Stimulated activated CD4-positive, alpha-beta T cell treated with anti-CD3 and anti-CD28 coated beads, Interleukin-15, amount 100 ng/mL, for 24 hours (primary cell): ENCODE results near the gene PCK1.

Experiments
- DNase-seq: peaks from one replicate; pipeline ENCODE4 v3.0.0-alpha.2; 2020

PCK1 gene

GRCh38 chr20:57608516-57608915, 47.6 kb downstream of the PCK1 start:
- DNase-seq: no peak

DNA sequence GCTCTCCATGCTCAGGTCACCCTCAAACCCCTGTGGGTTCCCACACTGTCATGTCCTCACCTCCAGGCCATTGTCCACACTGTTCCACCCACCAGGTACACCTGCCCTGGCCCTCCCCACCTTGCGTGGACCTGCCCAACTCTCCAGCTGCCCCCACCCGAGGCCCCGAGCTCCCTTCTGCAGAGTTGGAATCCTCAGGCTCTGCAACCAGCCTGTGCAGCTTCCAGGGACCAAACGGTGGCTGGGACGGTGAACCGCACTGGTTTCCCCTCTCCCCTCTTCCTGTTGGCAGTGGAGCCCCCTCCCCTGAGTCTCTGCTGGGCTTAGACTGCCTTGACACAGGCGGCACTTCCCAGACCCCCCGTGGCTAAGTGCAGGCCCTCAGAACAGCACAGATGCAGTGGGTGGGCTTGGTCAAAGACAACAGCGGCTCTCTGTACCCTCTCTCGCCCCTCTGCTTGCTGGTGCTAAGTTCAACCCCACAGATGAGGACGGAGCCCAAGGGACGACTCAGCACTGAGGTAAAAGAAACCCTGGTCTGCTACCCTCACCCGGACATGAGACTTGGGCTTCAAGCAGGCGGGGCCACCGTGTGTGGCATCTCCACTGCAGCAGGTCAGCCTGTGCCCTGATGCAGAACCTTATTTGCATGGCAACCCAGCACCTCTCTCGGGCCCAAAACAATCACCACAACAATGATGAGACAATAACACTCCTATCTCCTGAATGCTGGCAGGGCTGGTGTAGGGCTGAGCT, 48.4 kb downstream of the PCK1 start:
- no peak for DNase-seq

GRCh38 chr20:57609842-57610167, 48.9 kb downstream of the PCK1 start:
- DNase-seq: no peak

- DNase-seq: no peak
Observed at GRCh38 chr20:57610261-57610952, 49.5 kb downstream of the PCK1 start.

- DNase-seq: no peak
Observed at GRCh38 chr20:57611586-57612311, 50.8 kb downstream of the PCK1 start.

- DNase-seq: no peak
Observed at GRCh38 chr20:57612436-57612835, 51.5 kb downstream of the PCK1 start.

- no peak for DNase-seq
Observed at GRCh38 chr20:57612916-57613315, 52.0 kb downstream of the PCK1 start.

DNA sequence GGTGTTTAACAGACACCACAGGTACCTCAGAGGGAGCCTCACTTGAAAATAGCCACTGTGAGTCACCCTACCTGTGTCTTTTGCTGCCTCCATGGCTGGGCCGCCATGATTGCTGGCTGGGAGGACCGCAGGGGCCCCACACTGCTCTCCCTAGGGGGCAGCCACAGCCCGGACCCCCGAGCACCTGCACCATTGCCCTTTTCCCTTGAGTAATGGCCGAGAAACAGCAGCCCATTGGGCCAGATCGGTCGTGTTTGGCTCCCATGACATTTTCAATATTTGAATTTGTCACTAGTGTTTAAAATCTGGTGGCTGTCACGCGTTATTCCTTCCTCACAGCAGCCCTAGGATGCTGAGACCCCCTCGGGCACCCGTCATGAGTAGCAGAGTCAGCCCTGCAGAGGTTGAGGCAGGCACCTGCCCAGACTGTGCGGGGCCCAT, 52.6 kb downstream of the PCK1 start:
- no peak for DNase-seq

DNA sequence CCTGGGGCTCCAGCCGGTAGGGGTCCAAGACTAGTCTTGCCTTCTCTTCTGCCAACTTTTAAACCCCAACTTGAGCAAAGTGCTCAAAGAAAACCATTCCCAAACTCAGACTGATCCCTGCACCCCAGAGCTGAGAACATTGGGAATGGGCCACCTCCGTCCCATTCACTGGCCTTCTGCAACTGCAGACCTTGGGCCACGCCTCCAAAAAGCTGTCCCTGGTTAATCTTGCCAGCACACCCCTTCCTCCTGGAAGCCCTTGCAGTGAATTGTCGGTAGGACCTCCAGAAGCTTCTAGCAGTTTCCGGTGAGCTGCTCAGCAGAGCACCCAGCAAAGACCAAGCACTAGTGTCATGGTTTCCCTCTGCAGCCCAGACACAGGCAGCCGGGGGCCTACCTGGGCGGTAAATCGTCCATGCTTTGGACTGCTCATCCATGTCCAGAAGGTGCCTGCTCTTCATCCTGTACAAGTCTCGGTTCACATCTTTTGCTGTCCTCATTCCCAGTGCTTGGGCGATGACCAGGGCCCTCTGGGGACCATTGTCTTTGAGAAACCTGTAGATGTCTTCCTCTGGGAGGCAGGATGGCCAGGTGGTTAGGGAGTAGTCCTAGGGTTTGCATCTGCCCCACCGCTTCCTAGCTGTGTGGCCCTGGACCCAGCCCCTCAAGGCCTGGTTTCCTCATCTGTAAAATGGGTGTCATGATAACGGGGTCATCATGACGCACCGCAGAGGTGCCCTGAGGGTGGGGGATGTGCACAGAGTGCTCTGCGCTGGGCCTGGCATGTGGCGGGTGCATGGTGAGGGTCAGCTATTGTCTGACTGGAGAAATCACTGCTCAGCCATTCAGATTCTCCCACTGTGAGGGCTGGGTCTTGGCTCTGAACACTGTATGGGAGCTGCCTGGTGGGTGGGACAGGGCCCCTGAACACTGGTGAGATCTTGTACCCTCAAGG, 53.9 kb downstream of the PCK1 start:
- no peak for DNase-seq

DNA sequence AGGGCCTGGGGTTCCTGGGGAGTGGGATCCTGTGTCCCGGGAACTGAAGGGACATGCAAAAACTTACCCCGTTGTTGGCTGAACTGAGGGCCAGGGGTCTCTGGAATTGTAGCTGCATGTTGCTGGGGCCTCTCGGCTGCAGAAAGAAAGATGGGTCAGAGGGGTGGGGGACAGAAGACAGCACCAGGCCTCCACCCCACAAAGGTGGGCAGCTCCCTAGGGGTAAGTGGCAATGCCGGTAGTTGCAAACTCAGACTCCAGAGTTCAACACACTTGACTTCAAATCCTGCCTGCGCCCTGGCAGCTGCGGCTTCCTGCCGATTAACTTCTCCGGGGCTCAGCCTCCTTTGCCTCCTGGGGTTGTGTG, 54.5 kb downstream of the PCK1 start:
- no peak for DNase-seq

DNA sequence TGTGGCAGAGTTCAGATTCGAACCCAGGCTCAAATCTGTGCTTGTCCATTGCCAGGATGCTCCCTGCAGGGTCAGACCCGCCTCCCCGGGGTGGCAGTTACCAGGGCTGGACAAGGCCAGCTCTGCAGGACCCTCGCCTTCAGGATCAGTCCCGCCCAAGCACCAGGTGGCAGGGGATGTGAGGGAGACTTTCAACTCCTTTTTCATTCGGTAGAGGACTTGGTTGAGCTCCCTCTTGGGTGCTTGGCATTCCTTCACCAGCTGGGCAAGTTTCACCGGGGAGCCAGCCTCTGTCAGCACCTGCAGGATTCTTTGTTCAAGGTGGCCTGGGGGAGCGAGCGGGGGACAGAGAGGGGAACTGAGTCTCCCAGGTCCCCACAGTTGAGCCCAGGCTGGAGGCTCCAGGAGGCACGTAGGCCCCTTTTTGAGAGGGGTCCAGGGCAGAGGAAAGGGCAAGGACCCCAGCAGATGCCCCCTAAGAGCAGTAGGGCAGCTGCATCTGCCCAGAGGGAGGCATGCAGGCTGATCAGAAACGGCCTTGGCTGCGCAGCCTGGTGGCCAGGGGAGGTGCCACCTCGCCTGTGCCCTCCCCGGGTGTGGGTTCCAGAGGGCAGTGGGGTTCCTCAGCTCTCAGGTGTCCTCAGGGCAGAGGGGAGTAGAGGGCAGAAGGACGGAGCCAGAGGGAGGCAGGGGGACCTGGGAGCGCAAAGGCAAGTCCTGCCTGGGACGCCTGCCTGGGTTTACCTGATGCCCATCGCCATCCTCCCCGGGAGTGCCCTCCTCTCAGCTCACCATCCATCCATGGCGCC, 55.4 kb downstream of the PCK1 start:
- no peak for DNase-seq

- DNase-seq: no peak
Observed at GRCh38 chr20:57617079-57617795, 56.3 kb downstream of the PCK1 start.
